Measurements from ENCODE around the gene PEMT. TPM values are rescaled to one million over a fixed set of nuclear protein-coding genes. Genes with fewer than 3 reads are reported as not detected.

Gene PEMT
- total and polyA plus RNA-seq, 2 experiments from 2014 or later, result 54.8 to 55.2 TPM

DNA sequence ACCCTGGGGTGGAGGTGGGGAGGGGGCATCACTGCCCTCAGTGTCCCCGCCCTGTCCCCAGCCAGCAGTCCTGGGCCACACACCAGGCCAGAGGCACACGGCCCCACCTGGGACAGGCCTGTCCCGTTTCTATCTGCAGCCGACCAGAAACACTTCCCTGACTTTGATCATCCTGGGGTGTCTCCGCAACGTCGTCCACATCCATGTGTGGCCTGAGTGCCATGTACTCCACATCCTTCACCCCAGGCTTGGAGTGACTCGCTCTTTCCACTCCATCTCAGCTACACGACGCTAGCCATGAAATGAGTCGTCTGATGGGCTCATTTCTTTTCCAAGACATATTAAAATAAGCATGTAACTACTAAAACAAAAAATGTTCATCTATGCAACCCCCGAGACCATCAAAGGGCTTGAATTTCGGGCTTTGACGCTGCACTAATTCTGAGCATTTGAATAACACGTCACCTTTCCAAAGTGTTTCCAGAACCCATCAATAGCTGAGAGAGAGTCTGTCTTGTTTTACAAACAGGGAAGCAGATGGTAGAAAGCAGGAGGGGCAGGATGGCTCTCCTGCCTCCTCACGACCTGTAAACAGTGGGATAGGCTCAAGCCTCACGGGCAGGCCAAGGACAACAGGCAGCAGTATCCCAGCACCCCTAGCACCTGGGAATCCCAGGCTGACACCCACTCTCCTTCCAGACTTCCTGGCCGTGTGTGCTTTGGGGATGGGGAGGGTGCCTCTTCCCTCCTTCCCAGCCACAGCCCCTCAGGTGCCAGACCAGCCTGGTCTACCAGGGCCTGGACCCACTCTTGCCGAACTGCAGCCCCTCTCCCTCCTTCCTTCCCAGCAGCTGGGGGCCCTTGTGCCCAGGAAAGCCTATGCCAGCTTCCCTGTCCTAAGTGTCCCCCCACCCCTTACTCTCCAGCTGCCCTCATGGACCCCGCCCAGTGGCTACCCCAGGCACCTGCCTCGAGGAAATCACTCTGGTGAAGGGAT lies 75.3 kb downstream of the PEMT start:
- no peaks in the 10 kb centered on the region for H3K9me3 Mint-ChIP-seq

DNA sequence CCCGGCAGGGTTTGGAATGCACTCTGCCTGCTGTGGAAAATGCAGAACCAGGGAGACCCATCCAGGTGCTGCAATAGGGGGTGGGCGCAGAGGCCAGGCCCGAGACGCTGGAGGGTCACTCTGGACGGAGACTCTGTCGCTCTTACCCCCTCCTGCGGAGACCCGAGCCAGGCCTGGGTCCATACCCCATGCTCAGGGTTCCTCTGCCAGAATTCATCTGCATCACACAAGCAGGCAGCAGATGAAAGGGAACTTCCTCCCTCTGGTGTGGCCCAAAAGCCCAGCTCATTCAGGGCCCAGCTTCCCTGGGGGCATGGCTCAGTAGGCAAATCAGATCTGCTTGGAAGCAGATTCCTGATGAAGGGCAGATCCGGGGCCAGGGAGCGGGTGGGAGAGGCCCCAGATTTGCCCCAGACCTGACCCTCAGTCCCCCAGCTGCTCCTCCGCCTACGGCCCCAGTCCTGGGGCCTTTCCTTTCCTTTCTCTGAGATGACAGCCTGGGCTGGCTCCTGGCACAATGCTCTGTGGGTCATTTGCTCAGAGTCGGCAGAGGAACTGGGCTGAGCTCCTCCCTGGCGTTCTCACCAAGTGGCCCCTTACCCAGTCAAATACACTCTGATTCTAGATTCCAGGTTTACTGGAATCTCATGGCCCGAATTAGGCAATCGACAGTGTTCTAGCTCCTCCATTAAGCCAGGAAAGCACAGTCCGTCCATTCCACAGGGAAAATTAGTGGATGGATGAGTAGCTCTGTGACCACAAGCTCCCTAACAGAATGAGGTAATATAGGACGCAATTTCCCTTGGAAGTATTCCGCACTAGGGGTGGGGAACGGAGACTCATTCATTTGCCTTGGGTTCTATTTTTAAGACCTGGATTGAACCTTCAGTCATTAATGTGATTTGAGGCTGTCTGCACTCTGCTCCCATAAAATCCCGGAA lies 76.2 kb downstream of the PEMT start:
- peak overlapping the region; percentile 10; the same call in 1 of the 2 replicates for H3K4me3 ChIP-seq
- no peaks in the 10 kb centered on the region for H3K9me2 ChIP-seq (ENCODE audit: insufficient read depth)
- H3K4me2 ChIP-seq, result 0 out of 2 replicates have a peak overlapping the region, but pooled peaks have one; percentile 55
- 0 out of 2 replicates have a peak overlapping the region, but pooled peaks have one; percentile 40 for H3K27ac Mint-ChIP-seq
- TF ChIP-seq POLR2AphosphoS5 (IDR thresholded peaks at IDR 0.05; ENCODE audit: low read depth), result peak; percentile 19; the same call in 1 of the 2 replicates
- TF ChIP-seq REST (IDR thresholded peaks at IDR 0.05; ENCODE audit: unreplicated experiment), result no peak
- peaks cover 8% of the 10 kb centered on the region; the same call in 1 of the 2 replicates for H3K4me1 ChIP-seq (ENCODE audit: insufficient read depth)
- peak; percentile 67 for DNase-seq (ENCODE audit: low spot score)
- peaks cover 9% of the 10 kb centered on the region for H3K27me3 Mint-ChIP-seq (ENCODE audit: insufficient read depth, low read depth, poor library complexity)
- H3K9me3 Mint-ChIP-seq, result no peaks in the 10 kb centered on the region
- peaks cover 26% of the 10 kb centered on the region for H3K4me1 Mint-ChIP-seq
- no peaks in the 10 kb centered on the region for H3K27me3 ChIP-seq (ENCODE audit: insufficient read depth)
- ATAC-seq, result peak; percentile 86
- H4K20me1 ChIP-seq (replicated peaks; ENCODE audit: insufficient read depth), result no peaks in the 10 kb centered on the region
- H3K79me2 ChIP-seq (replicated peaks; ENCODE audit: insufficient read depth), result no peaks in the 10 kb centered on the region
- H3K36me3 Mint-ChIP-seq (ENCODE audit: low read depth), result no peaks in the 10 kb centered on the region; the same call in 2 of the 3 replicates
- H2AFZ ChIP-seq, result no peak overlapping the region
- H3K27ac ChIP-seq (ENCODE audit: low read depth), result peak overlapping the region; percentile 66; the same call in 1 of the 2 replicates
- H3F3A ChIP-seq (replicated peaks; ENCODE audit: low read depth), result 0 out of 2 replicates have a peak, but pooled peaks cover 3% of the 10 kb centered on the region
- H3K4me3 Mint-ChIP-seq, result no peak overlapping the region; the same call in 2 of the 3 replicates
- H3K36me3 ChIP-seq (ENCODE audit: insufficient read depth), result no peaks in the 10 kb centered on the region

More for the DNA sequence above, 75.3 kb downstream of the PEMT start:
- Histone ChIP-seq H3K4me1 (ENCODE audit: insufficient read depth) (peaks cover 8% of the 10 kb centered on the region; the same call in 1 of the 2 replicates), H2AFZ (no peak overlapping the region), H3K9me2 (ENCODE audit: insufficient read depth) (no peaks in the 10 kb centered on the region), H3K4me3 (no peak overlapping the region), H3K27me3 (ENCODE audit: insufficient read depth) (no peaks in the 10 kb centered on the region), H3K36me3 (ENCODE audit: insufficient read depth) (no peaks in the 10 kb centered on the region), H3K79me2 (replicated peaks; ENCODE audit: insufficient read depth) (no peaks in the 10 kb centered on the region), H3F3A (replicated peaks; ENCODE audit: low read depth) (0 out of 2 replicates have a peak, but pooled peaks cover 3% of the 10 kb centered on the region), H3K27ac (ENCODE audit: low read depth) (no peak overlapping the region), H4K20me1 (replicated peaks; ENCODE audit: insufficient read depth) (no peaks in the 10 kb centered on the region), H3K4me2 (no peak overlapping the region)
- H3K4me3 Mint-ChIP-seq, result no peak overlapping the region; the same call in 2 of the 3 replicates
- H3K27ac Mint-ChIP-seq, result peak overlapping the region; percentile 54
- DNase-seq (ENCODE audit: low spot score), result no peak
- no peaks in the 10 kb centered on the region; the same call in 2 of the 3 replicates for H3K36me3 Mint-ChIP-seq (ENCODE audit: low read depth)
- peaks cover 26% of the 10 kb centered on the region for H3K4me1 Mint-ChIP-seq
- no peak for ATAC-seq
- peaks cover 9% of the 10 kb centered on the region for H3K27me3 Mint-ChIP-seq (ENCODE audit: insufficient read depth, low read depth, poor library complexity)
- TF ChIP-seq NANOG (IDR thresholded peaks at IDR 0.05; ENCODE audit: borderline replicate concordance) (no peak), ETS1 (IDR thresholded peaks at IDR 0.05) (no peak), STAT1 (IDR thresholded peaks at IDR 0.05; ENCODE audit: unreplicated experiment) (no peak), JUNB (IDR thresholded peaks at IDR 0.05; ENCODE audit: unreplicated experiment) (no peak), ZNF114 (CRISPR knock-in tag; IDR thresholded peaks at IDR 0.05) (no peak)
- TF ChIP-seq, protein P1, sequence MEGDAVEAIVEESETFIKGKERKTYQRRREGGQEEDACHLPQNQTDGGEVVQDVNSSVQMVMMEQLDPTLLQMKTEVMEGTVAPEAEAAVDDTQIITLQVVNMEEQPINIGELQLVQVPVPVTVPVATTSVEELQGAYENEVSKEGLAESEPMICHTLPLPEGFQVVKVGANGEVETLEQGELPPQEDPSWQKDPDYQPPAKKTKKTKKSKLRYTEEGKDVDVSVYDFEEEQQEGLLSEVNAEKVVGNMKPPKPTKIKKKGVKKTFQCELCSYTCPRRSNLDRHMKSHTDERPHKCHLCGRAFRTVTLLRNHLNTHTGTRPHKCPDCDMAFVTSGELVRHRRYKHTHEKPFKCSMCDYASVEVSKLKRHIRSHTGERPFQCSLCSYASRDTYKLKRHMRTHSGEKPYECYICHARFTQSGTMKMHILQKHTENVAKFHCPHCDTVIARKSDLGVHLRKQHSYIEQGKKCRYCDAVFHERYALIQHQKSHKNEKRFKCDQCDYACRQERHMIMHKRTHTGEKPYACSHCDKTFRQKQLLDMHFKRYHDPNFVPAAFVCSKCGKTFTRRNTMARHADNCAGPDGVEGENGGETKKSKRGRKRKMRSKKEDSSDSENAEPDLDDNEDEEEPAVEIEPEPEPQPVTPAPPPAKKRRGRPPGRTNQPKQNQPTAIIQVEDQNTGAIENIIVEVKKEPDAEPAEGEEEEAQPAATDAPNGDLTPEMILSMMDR (conservative IDR thresholded peaks at IDR 0.05; ENCODE audit: low read depth in 2 of 2), result no peak
